Fibroblast of skin of left biceps (primary cell): Measurements from ENCODE around the gene HPSE2.

ENCODE experiments used
- DNase-seq, 2 experiments: peaks; one replicate each; pipeline ENCODE4 v3.0.0-alpha.2; 2013; ENCODE audit warnings: low read depth in 2 of 2

HPSE2 gene

GRCh38 chr10:98620503-98620902 lies 615.1 kb downstream of the HPSE2 start:
- DNase-seq, result no peak

GRCh38 chr10:98619446-98619845 lies 616.2 kb downstream of the HPSE2 start:
- DNase-seq, result no peak

- no peak for DNase-seq
These were observed 617.6 kb downstream of the HPSE2 start for GRCh38 chr10:98617906-98618520.

GRCh38 chr10:98613446-98613845 lies 622.2 kb downstream of the HPSE2 start:
- no peak for DNase-seq

- DNase-seq, result no peak
These were observed 624.2 kb downstream of the HPSE2 start for GRCh38 chr10:98611436-98611835.

- no peak for DNase-seq
These were observed 624.8 kb downstream of the HPSE2 start for GRCh38 chr10:98610836-98611235.

- DNase-seq, result no peak
These were observed 625.4 kb downstream of the HPSE2 start for GRCh38 chr10:98610301-98610700.

GRCh38 chr10:98609265-98609664 lies 626.4 kb downstream of the HPSE2 start:
- no peak for DNase-seq

GRCh38 chr10:98608411-98608810 lies 627.2 kb downstream of the HPSE2 start:
- no peak for DNase-seq

GRCh38 chr10:98602224-98602623 lies 633.4 kb downstream of the HPSE2 start:
- no peak for DNase-seq

GRCh38 chr10:98599032-98599610 lies 636.5 kb downstream of the HPSE2 start:
- no peak for DNase-seq

- no peak for DNase-seq
These were observed 639.2 kb downstream of the HPSE2 start for GRCh38 chr10:98596404-98596803.

GRCh38 chr10:98589691-98590090 lies 646.0 kb downstream of the HPSE2 start:
- no peak for DNase-seq

- DNase-seq, result no peak
These were observed 646.6 kb downstream of the HPSE2 start for GRCh38 chr10:98589007-98589406.

- DNase-seq, result no peak
These were observed 648.4 kb downstream of the HPSE2 start for GRCh38 chr10:98587156-98587837.

GRCh38 chr10:98586096-98586495 lies 649.6 kb downstream of the HPSE2 start:
- DNase-seq, result no peak

GRCh38 chr10:98582363-98582762 lies 653.3 kb downstream of the HPSE2 start:
- no peak for DNase-seq

GRCh38 chr10:98577578-98577977 lies 658.1 kb downstream of the HPSE2 start:
- no peak for DNase-seq

GRCh38 chr10:98577168-98577567 lies 658.5 kb downstream of the HPSE2 start:
- DNase-seq, result no peak

- no peak for DNase-seq
These were observed 659.6 kb downstream of the HPSE2 start for GRCh38 chr10:98576096-98576495.

- DNase-seq, result no peak
These were observed 663.1 kb downstream of the HPSE2 start for GRCh38 chr10:98572594-98572993.

GRCh38 chr10:98570834-98571233 lies 664.8 kb downstream of the HPSE2 start:
- DNase-seq, result no peak

GRCh38 chr10:98569853-98570252 lies 665.8 kb downstream of the HPSE2 start:
- DNase-seq, result no peak
